ENCODE results near the gene ST6GALNAC4. TPM values are rescaled to one million over a fixed set of nuclear protein-coding genes. Genes with fewer than 3 reads are reported as not detected.

ST6GALNAC4 gene
- polyA plus RNA-seq, 1 of the 3 experiments (the other 2 are of a cell fraction): 30.2 TPM

DNA sequence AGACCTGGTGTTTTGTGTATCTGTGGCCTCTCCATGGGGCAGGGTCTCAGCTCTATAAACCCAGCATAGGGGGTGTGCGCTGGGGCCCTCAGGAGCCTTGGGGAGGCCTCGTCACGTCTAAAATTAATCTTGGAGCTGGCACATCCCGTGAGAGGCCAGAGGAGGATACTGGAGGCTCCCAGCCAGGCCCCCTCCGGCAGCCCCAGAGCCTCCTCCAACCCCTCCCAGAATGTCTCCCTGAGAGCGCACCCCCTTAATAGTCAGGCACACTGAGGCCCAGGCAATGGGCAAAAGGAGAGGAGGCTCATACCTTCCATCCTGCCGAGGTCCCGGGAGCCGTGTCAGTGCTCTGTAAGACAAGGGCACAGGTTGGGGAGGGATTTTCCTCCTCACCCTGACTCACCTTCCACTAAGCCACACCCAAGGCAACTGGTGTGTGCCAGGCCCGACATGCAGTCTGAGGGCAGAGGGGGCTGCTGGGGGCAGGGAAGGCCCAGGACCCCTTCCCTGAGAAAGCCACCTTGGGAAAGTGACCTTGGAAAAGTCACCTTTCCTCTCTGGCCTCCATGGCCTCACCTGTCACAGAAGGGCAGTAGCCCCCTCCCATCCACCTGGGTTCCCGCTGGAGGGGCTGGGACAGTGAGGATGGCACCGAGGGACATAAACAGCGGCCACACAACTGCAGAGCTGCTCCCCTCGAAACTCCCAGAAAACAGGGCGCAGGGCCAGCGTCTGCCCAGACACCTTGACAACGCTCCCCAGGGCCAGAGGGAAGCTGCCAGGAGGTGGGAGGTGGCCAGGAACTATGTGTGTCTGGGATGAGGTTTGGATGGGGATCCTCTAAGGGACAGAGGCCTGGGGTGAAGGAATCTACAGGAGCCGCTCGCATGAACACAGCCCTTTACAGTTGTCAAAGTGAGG lies 42.3 kb downstream of the ST6GALNAC4 start:
- POLR2A ChIA-PET: interaction anchor here (0.8 to 0.9 kb wide), 3 partner anchors 10 to 82 kb away, joined by 3 read pairs; no protein-coding TSS in a partner anchor
- no peak overlapping the region; the same call in 1 of the 2 replicates for H3K4me2 ChIP-seq
- CTCF ChIA-PET: interaction anchor here (0.8 to 10.6 kb wide), 7 partner anchors 10 to 139 kb away, joined by 3 to 116 read pairs (median 31); partner anchors contain the start of genes CDK9, ENG and TOR2A

More for the DNA sequence above, 42.3 kb downstream of the ST6GALNAC4 start:
- Histone ChIP-seq H3K36me3 (replicated peaks in 1 of 2; ENCODE audit: control insufficient read depth in 1 of 2, insufficient read depth in 2 of 2, low read length in 1 of 2) (peaks cover 0 to 12% of the 10 kb centered on the region in 2 experiments), H3K79me2 (ENCODE audit: insufficient read depth) (peaks cover 7% of the 10 kb centered on the region; the same call in 1 of the 2 replicates), H4K20me1 (ENCODE audit: insufficient read depth) (no peaks in the 10 kb centered on the region), H3K27ac (ENCODE audit: low read depth in 2 of 2, low read length in 1 of 2) (no peak overlapping the region), H3F3A (replicated peaks; ENCODE audit: insufficient read depth) (no peaks in the 10 kb centered on the region), H3K9ac (no peak overlapping the region), H3K27me3 (ENCODE audit: insufficient read depth) (no peaks in the 10 kb centered on the region), H3K9me3 (no peaks in the 10 kb centered on the region), H3K4me1 (ENCODE audit: control insufficient read depth in 1 of 2, insufficient read depth in 2 of 2, low read depth in 1 of 2, low read length in 1 of 2) (peaks cover 9 to 39% of the 10 kb centered on the region in 2 experiments; a peak in 2 of 4 replicates), H2AFZ (ENCODE audit: low read depth) (no peak overlapping the region), H3K4me3 (ENCODE audit: low read depth in 2 of 2, low read length in 1 of 2) (no peak overlapping the region), H3K9me2 (no peaks in the 10 kb centered on the region)
- WGBS (ENCODE audit: low lambda C conversion rate): 86% methylated on average over 7 of the region's 19 CpGs
- TF ChIP-seq, protein P1, sequence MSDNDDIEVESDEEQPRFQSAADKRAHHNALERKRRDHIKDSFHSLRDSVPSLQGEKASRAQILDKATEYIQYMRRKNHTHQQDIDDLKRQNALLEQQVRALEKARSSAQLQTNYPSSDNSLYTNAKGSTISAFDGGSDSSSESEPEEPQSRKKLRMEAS (IDR thresholded peaks at IDR 0.05; ENCODE audit: low read depth): no peak
- TF ChIP-seq MEF2A (IDR thresholded peaks at IDR 0.05; ENCODE audit: borderline replicate concordance, low read depth) (no peak), USF2 (IDR thresholded peaks at IDR 0.05; ENCODE audit: borderline replicate concordance, low read depth, low read length) (no peak), IRF3 (IDR thresholded peaks at IDR 0.05; ENCODE audit: low read depth, low read length) (no peak), FOXJ3 (CRISPR knock-in tag; IDR thresholded peaks at IDR 0.05) (no peak), FOSL2 (IDR thresholded peaks at IDR 0.05; ENCODE audit: borderline replicate concordance, low read depth) (no peak), RCOR1 (IDR thresholded peaks at IDR 0.05; ENCODE audit: low read length) (no peak), GABPA (IDR thresholded peaks at IDR 0.05; ENCODE audit: low read depth) (no peak)
- TF ChIP-seq, protein P2, sequence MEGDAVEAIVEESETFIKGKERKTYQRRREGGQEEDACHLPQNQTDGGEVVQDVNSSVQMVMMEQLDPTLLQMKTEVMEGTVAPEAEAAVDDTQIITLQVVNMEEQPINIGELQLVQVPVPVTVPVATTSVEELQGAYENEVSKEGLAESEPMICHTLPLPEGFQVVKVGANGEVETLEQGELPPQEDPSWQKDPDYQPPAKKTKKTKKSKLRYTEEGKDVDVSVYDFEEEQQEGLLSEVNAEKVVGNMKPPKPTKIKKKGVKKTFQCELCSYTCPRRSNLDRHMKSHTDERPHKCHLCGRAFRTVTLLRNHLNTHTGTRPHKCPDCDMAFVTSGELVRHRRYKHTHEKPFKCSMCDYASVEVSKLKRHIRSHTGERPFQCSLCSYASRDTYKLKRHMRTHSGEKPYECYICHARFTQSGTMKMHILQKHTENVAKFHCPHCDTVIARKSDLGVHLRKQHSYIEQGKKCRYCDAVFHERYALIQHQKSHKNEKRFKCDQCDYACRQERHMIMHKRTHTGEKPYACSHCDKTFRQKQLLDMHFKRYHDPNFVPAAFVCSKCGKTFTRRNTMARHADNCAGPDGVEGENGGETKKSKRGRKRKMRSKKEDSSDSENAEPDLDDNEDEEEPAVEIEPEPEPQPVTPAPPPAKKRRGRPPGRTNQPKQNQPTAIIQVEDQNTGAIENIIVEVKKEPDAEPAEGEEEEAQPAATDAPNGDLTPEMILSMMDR (IDR thresholded peaks at IDR 0.05): no peak
- no peak for DNase-seq
